Aorta (tissue), 5 donors: ENCODE data around the gene C12orf43. TPM values are rescaled to one million over a fixed set of nuclear protein-coding genes. Genes with fewer than 3 reads are reported as not detected.

Experiments
- ATAC-seq: fragments of 200-7000 bp; cut with Tn5 transposase; one replicate; pipeline ENCODE4 v1.9.1; 2022; ENCODE audit warnings: moderate library complexity; ENCODE audit not compliant: low FRiP score
- DNase-seq, 2 donors: peaks; one replicate each; pipeline ENCODE4 v3.0.0-alpha.2; 2020
- H3K27ac ChIP-seq, 2 donors: one replicate each; pipeline ENCODE4 v1.5.1; 2013; ENCODE audit warnings: low read length in 2 of 2, mild to moderate bottlenecking in 2 of 2, moderate library complexity in 2 of 2, control low read depth in 1 of 2, inconsistent platforms in 1 of 2, low read depth in 1 of 2
- H3K27me3 ChIP-seq, 2 donors: one replicate each; pipeline ENCODE4 v1.6.1; 2013; ENCODE audit warnings: control low read depth in 1 of 2, low read length in 1 of 2, mild to moderate bottlenecking in 1 of 2, moderate library complexity in 1 of 2; ENCODE audit not compliant: insufficient read depth in 2 of 2, control insufficient read depth in 1 of 2
- H3K36me3 ChIP-seq, 2 donors: one replicate each; pipeline ENCODE4 v1.6.1; 2013; ENCODE audit warnings: control low read depth in 1 of 2, low read length in 1 of 2, mild to moderate bottlenecking in 1 of 2; ENCODE audit not compliant: insufficient read depth in 2 of 2, control insufficient read depth in 1 of 2
- H3K4me1 ChIP-seq, 2 donors: one replicate each; pipeline ENCODE4 v1.6.1; 2013; ENCODE audit warnings: low read length in 2 of 2, control low read depth in 1 of 2, mild to moderate bottlenecking in 1 of 2, moderate library complexity in 1 of 2; ENCODE audit not compliant: insufficient read depth in 2 of 2, control insufficient read depth in 1 of 2
- H3K4me3 ChIP-seq, 2 donors: one replicate each; pipeline ENCODE4 v1.5.1; 2013; ENCODE audit warnings: low read length in 2 of 2, control low read depth in 1 of 2, mild to moderate bottlenecking in 1 of 2
- H3K9me3 ChIP-seq: one replicate; pipeline ENCODE4 v1.6.1; 2013; ENCODE audit warnings: mild to moderate bottlenecking, low read length; ENCODE audit not compliant: control insufficient read depth
- WGBS, 2 donors: extraction: QIAGEN DNeasy Blood & Tissue Kit; methylation state at CpG; one replicate each; pipeline ENCODE4 v1.1.7; 2013; 5-methylcytosine and 5-hydroxymethylcytosine counted together
- intact Hi-C, 2 donors: fragments of 100-400 bp; cut with DNase I; formaldehyde crosslinking; loops; one replicate each; pipeline versions ENCODE4 v1.14.2 to v1.15.0; 2022
- polyA plus RNA-seq, 2 donors: library from polyadenylated mRNA; stranded (reverse); fragments of 200-250 nt; gene quantifications; one replicate each; pipeline ENCODE4 v1.2.3, GENCODE V29; 2013
- total RNA-seq, 2 donors: library from RNA; stranded (reverse); fragmentation: NEBNext Ultra II Directional; extraction: Animal tissue kit (Norgen Biotek cat#: 25700); gene quantifications; one replicate each; pipeline ENCODE4 v1.2.1, GENCODE V29; 2021
- donor health status: healthy with polysubstance abuse.
- donor health status: Bipolar disorder and iron deficiency.
- donor health status: DM: no; HTN: no; CAD: no.
- donor health status: DM: no; HTN: no; CAD: no.
- donor health status: DM: yes; HTN: yes; CAD: no.

Gene C12orf43
- total and polyA plus RNA-seq, 4 donors, result 11.3 to 15.7 (median 13.5) TPM

DNA sequence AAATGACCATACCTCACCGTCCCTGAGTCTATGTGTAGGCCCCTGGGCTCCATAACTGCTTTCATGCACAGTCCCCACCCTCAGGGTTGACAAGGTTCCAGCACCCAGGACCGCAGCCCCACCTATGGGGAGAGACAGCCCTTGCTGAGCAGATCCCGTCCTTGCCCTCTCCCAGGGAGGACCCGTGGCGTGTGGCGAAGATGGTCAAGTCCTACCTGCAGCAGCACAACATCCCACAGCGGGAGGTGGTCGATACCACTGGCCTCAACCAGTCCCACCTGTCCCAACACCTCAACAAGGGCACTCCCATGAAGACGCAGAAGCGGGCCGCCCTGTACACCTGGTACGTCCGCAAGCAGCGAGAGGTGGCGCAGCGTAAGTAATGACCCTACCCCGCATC lies 27.6 kb downstream of the C12orf43 start:
- Histone ChIP-seq H3K4me1 (no peaks in the 10 kb centered on the region), H3K27ac (no peak overlapping the region), H3K27me3 (no peaks in the 10 kb centered on the region), H3K36me3 (no peaks in the 10 kb centered on the region), H3K4me3 (no peak overlapping the region), H3K9me3 (no peaks in the 10 kb centered on the region)
- intact Hi-C loops, result loop anchor here in 1 of 2 donors (10.0 kb wide), 1 partner anchor 394 kb away; no protein-coding TSS in a partner anchor
- WGBS, 2 donors, result 92 to 94% methylated on average over 17 of the region's 17 CpGs
- no peak for DNase-seq
- no peak for ATAC-seq

DNA sequence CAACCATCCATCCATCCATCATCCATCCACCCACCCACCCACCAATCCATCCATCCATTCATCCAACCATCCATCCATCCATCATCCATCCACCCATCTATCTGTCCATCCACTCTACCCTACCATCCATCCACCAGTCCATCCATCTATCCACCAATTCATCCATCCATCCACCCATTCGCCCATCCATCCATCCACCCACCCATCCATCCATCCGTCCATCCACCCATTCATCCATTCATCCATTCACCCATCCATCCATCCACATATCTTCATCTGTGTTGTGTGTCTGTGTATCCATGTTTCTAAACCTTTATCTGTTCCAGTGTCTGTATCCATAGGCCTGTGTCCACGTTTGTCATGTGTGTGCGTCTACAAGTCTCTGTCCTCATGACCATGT lies 28.1 kb downstream of the C12orf43 start:
- intact Hi-C loops, result loop anchor here in 1 of 2 donors (10.0 kb wide), 1 partner anchor 393 kb away; no protein-coding TSS in a partner anchor
- H3K4me3 ChIP-seq, result no peak overlapping the region
- H3K36me3 ChIP-seq, result no peaks in the 10 kb centered on the region
- DNase-seq, result no peak
- no peaks in the 10 kb centered on the region for H3K9me3 ChIP-seq
- WGBS, 2 donors, result 93 to 95% methylated on average over 4 of the region's 4 CpGs
- no peaks in the 10 kb centered on the region for H3K27me3 ChIP-seq
- no peak overlapping the region for H3K27ac ChIP-seq
- no peaks in the 10 kb centered on the region for H3K4me1 ChIP-seq
- no peak for ATAC-seq

GRCh38 chr12:120984351-120984898 lies 31.9 kb downstream of the C12orf43 start:
- WGBS, 2 donors, result 84 to 86% methylated on average over 3 of the region's 3 CpGs
- H3K4me1 ChIP-seq, result no peaks in the 10 kb centered on the region
- no peak for DNase-seq
- intact Hi-C loops, result loop anchor here in 1 of 2 donors (10.0 kb wide), 1 partner anchor 390 kb away; no protein-coding TSS in a partner anchor
- H3K27ac ChIP-seq, result no peak overlapping the region
- no peak overlapping the region for H3K4me3 ChIP-seq
- no peaks in the 10 kb centered on the region for H3K27me3 ChIP-seq
- no peaks in the 10 kb centered on the region for H3K9me3 ChIP-seq
- no peak for ATAC-seq
- H3K36me3 ChIP-seq, result no peaks in the 10 kb centered on the region

DNA sequence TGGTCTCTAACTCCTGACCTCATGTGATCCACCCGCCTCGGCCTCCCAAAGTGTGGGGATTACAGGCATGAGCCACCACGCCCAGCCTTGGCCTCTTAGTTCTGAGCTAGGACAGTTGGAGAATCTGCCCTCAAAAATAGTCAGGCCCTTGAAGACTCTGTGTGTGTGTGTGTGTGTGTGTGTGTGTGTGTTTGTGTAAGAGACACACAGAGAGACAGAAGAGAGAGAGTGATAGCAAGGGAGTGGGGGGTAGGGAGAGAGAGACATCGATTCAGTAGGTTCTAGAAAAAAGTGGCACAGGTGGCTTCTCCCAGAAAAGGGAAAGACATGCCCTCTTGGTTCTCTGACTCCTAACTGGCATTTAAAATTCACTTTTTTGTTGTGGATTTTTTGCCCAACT lies 32.5 kb downstream of the C12orf43 start:
- intact Hi-C loops, result loop anchor here in 1 of 2 donors (10.0 kb wide), 1 partner anchor 389 kb away; no protein-coding TSS in a partner anchor
- Histone ChIP-seq H3K4me1 (no peaks in the 10 kb centered on the region), H3K27ac (no peak overlapping the region), H3K9me3 (no peaks in the 10 kb centered on the region), H3K27me3 (no peaks in the 10 kb centered on the region), H3K36me3 (no peaks in the 10 kb centered on the region), H3K4me3 (no peak overlapping the region)
- no peak for DNase-seq
- WGBS, 2 donors, result 81 to 87% methylated on average over 4 of the region's 4 CpGs
- ATAC-seq, result no peak

DNA sequence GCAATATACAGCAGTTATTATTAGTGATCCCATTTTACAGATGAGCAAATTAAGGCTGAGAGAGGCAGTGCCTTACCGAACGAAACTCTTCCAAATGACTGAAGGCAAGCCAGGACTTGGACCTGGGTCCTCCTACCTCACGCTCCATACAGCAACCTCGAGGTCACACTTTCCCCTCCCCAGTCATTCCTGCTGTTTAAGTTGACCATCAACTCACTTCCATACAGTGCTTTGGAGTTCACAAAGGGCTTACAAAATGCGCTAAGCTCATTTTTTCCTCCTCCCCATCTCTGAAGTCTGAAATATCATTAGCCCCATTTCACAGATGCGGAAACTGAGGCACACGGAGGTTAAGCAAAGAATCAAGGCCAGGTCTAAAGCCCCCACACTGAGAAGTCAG lies 33.6 kb downstream of the C12orf43 start:
- no peaks in the 10 kb centered on the region for H3K4me1 ChIP-seq
- 81 to 85% methylated on average over 7 of the region's 7 CpGs for WGBS, 2 donors
- H3K4me3 ChIP-seq, result no peak overlapping the region
- no peaks in the 10 kb centered on the region for H3K27me3 ChIP-seq
- no peaks in the 10 kb centered on the region for H3K9me3 ChIP-seq
- H3K27ac ChIP-seq, result no peak overlapping the region
- DNase-seq, result no peak
- H3K36me3 ChIP-seq, result no peaks in the 10 kb centered on the region
- no peak for ATAC-seq
- intact Hi-C loops, result loop anchor here in 1 of 2 donors (10.0 kb wide), 1 partner anchor 388 kb away; no protein-coding TSS in a partner anchor

DNA sequence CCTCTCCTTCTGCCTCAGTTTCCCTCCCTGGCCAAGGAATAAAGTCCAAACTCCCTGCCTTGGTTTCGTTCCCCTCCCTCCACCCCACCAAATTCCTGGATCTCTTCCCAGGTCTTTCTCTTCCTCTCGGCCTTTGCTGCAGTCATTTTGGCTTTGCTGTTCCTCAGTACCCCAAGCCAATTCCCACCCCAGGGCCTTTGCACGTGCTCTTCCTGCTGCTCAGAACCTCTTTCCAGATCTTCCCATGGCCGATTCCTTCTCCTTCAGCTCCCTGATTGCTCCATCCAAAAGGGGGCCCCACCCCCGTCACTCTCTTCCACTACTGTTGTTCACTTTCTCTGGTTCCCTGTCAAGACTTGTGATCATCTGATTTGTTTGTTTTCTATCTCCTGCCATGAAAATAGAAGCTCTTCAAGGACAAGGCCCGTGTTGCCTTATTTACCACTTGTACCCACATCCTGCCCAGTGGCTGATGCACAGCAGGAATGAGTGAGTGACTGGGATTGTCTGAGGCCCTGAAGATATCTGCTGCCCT lies 34.8 kb downstream of the C12orf43 start:
- intact Hi-C loops, result loop anchor here in 1 of 2 donors (10.0 kb wide), 1 partner anchor 387 kb away; no protein-coding TSS in a partner anchor
- Histone ChIP-seq H3K27ac (no peak overlapping the region), H3K9me3 (no peaks in the 10 kb centered on the region), H3K4me1 (no peaks in the 10 kb centered on the region), H3K36me3 (no peaks in the 10 kb centered on the region), H3K4me3 (no peak overlapping the region), H3K27me3 (no peaks in the 10 kb centered on the region)
- WGBS, 2 donors, result 87 to 88% methylated on average over 6 of the region's 6 CpGs
- no peak for ATAC-seq
- DNase-seq, result no peak

DNA sequence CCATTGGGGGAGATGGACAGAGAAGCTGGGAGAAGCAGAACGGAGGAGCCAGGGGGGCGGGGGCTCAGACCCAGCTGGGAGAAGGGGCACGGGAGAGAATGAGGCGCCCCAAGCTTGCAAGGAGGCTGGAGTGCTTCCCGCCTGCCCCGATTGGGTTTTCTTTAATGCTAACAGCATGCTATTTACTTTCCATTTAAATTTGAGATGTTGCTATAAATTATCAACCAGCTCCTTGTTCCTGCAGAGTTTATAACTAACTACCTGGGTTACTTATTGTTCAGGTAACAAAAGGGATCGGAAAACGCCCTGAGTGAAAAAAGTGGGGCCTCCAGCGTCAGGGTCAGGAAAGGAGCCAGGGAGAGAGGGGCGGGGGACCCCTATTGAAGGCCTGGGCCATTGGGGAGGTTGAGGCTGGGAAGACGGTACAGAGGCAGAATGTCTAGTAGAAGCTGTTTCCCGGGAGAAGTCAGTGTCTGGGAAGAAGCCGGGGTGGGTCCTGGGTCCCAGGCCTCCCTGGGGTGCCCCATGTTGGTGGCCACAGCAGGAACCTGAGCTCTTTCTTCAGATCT lies 35.4 kb downstream of the C12orf43 start:
- H3K4me3 ChIP-seq, result no peak overlapping the region
- intact Hi-C loops, result loop anchor here in 1 of 2 donors (10.0 kb wide), 1 partner anchor 386 kb away; no protein-coding TSS in a partner anchor
- H3K4me1 ChIP-seq, result no peaks in the 10 kb centered on the region
- no peaks in the 10 kb centered on the region for H3K36me3 ChIP-seq
- H3K27ac ChIP-seq, result no peak overlapping the region
- DNase-seq (no peak), ATAC-seq (no peak)
- no peaks in the 10 kb centered on the region for H3K9me3 ChIP-seq
- H3K27me3 ChIP-seq, result no peaks in the 10 kb centered on the region
- WGBS, 2 donors, result 90 to 94% methylated on average over 13 of the region's 13 CpGs

- intact Hi-C loops, result loop anchor here (10.0 kb wide), 3 partner anchors 125 to 385 kb away; partner anchors contain the start of gene ACADS (in 1 of the 2)
- Histone ChIP-seq H3K27me3 (no peaks in the 10 kb centered on the region), H3K9me3 (no peaks in the 10 kb centered on the region), H3K36me3 (no peaks in the 10 kb centered on the region), H3K4me1 (no peaks in the 10 kb centered on the region), H3K27ac (no peak overlapping the region), H3K4me3 (no peak overlapping the region)
- DNase-seq, result no peak
- WGBS, 2 donors, result 86 to 90% methylated on average over 11 of the region's 11 CpGs
- ATAC-seq, result no peak
Observed at GRCh38 chr12:120979862-120980696, 36.2 kb downstream of the C12orf43 start.
